ENCODE measurements around the gene DNAJC1.

Gene DNAJC1

GRCh38 chr10:21803374-21803773 is 200.2 kb downstream of the DNAJC1 start:
- no peak for TF ChIP-seq POLR2AphosphoS5 (IDR thresholded peaks at IDR 0.05; ENCODE audit: low read depth, low read length)
- TF ChIP-seq REST (IDR thresholded peaks at IDR 0.05; ENCODE audit: insufficient read depth in 1 of 2, low read depth in 2 of 2, low read length in 2 of 2), result no peak
- no peak for TF ChIP-seq TAF1 (IDR thresholded peaks at IDR 0.05; ENCODE audit: borderline replicate concordance, insufficient read depth, low read length)
- TF ChIP-seq FOXP2 (optimal IDR thresholded peaks at IDR 0.05; ENCODE audit: borderline replicate concordance, extremely low read depth, extremely low read length, insufficient read depth), result no peak
- TF ChIP-seq SIN3A (IDR thresholded peaks at IDR 0.05; ENCODE audit: borderline replicate concordance, insufficient read depth, low read length), result no peak

GRCh38 chr10:21801609-21802008 is 201.9 kb downstream of the DNAJC1 start:
- TF ChIP-seq POLR2AphosphoS5 (IDR thresholded peaks at IDR 0.05; ENCODE audit: low read depth, low read length) (no peak), REST (IDR thresholded peaks at IDR 0.05; ENCODE audit: insufficient read depth in 1 of 2, low read depth in 2 of 2, low read length in 2 of 2) (no peak), FOXP2 (optimal IDR thresholded peaks at IDR 0.05; ENCODE audit: borderline replicate concordance, extremely low read depth, extremely low read length, insufficient read depth) (no peak), SIN3A (IDR thresholded peaks at IDR 0.05; ENCODE audit: borderline replicate concordance, insufficient read depth, low read length) (no peak), TAF1 (IDR thresholded peaks at IDR 0.05; ENCODE audit: borderline replicate concordance, insufficient read depth, low read length) (no peak)

GRCh38 chr10:21797984-21798765 is 205.4 kb downstream of the DNAJC1 start:
- TF ChIP-seq POLR2AphosphoS5 (IDR thresholded peaks at IDR 0.05; ENCODE audit: low read depth, low read length) (no peak), TAF1 (IDR thresholded peaks at IDR 0.05; ENCODE audit: borderline replicate concordance, insufficient read depth, low read length) (no peak), SIN3A (IDR thresholded peaks at IDR 0.05; ENCODE audit: borderline replicate concordance, insufficient read depth, low read length) (no peak), REST (IDR thresholded peaks at IDR 0.05; ENCODE audit: insufficient read depth in 1 of 2, low read depth in 2 of 2, low read length in 2 of 2) (no peak), FOXP2 (optimal IDR thresholded peaks at IDR 0.05; ENCODE audit: borderline replicate concordance, extremely low read depth, extremely low read length, insufficient read depth) (no peak)

GRCh38 chr10:21797533-21797932 is 206.0 kb downstream of the DNAJC1 start:
- no peak for TF ChIP-seq TAF1 (IDR thresholded peaks at IDR 0.05; ENCODE audit: borderline replicate concordance, insufficient read depth, low read length)
- no peak for TF ChIP-seq SIN3A (IDR thresholded peaks at IDR 0.05; ENCODE audit: borderline replicate concordance, insufficient read depth, low read length)
- no peak for TF ChIP-seq REST (IDR thresholded peaks at IDR 0.05; ENCODE audit: insufficient read depth in 1 of 2, low read depth in 2 of 2, low read length in 2 of 2)
- TF ChIP-seq POLR2AphosphoS5 (IDR thresholded peaks at IDR 0.05; ENCODE audit: low read depth, low read length), result no peak
- TF ChIP-seq FOXP2 (optimal IDR thresholded peaks at IDR 0.05; ENCODE audit: borderline replicate concordance, extremely low read depth, extremely low read length, insufficient read depth), result no peak

Measured in PFSK-1 (cell line).